LNCaP clone FGC (cell line): ENCODE measurements around the gene MYOCD.

Experiments used
- DNase-seq: peaks from one replicate; pipeline ENCODE4 v3.0.0-alpha.2; 2011; ENCODE audit warnings: low read depth
- H3K4me3 ChIP-seq: 2 replicates; pipeline ENCODE4 v1.5.1; 2011; ENCODE audit warnings: mild to moderate bottlenecking, low read depth, low read length, control low read depth
- CTCF ChIP-seq: IDR thresholded peaks from 2 replicates; pipeline ENCODE4 v1.5.1; 2012; ENCODE audit warnings: mild to moderate bottlenecking; ENCODE audit not compliant: control insufficient read depth, insufficient read depth; ENCODE audit errors: extremely low read depth

The MYOCD gene

GRCh38 chr17:12673788-12674187 lies 8.1 kb downstream of the MYOCD start:
- DNase-seq: no peak
- no peak for TF ChIP-seq CTCF
- H3K4me3 ChIP-seq: no peak overlapping the region

- DNase-seq: no peak
- no peak overlapping the region for H3K4me3 ChIP-seq
- TF ChIP-seq CTCF: no peak
Observed at GRCh38 chr17:12680407-12680897, 14.8 kb downstream of the MYOCD start.

GRCh38 chr17:12680993-12681392 lies 15.3 kb downstream of the MYOCD start:
- no peak overlapping the region for H3K4me3 ChIP-seq
- DNase-seq: no peak
- no peak for TF ChIP-seq CTCF

GRCh38 chr17:12683299-12683698 lies 17.6 kb downstream of the MYOCD start:
- DNase-seq: no peak
- TF ChIP-seq CTCF: no peak
- H3K4me3 ChIP-seq: no peak overlapping the region

GRCh38 chr17:12686486-12686885 lies 20.8 kb downstream of the MYOCD start:
- no peak overlapping the region for H3K4me3 ChIP-seq
- no peak for TF ChIP-seq CTCF
- no peak for DNase-seq

GRCh38 chr17:12688382-12688781 lies 22.7 kb downstream of the MYOCD start:
- TF ChIP-seq CTCF: no peak
- DNase-seq: no peak
- H3K4me3 ChIP-seq: no peak overlapping the region

- H3K4me3 ChIP-seq: no peak overlapping the region
- DNase-seq: no peak
- no peak for TF ChIP-seq CTCF
Observed at GRCh38 chr17:12691173-12691572, 25.5 kb downstream of the MYOCD start.
